IMR-90 (cell line): ENCODE data around the gene COL25A1. TPM values are rescaled to one million over a fixed set of nuclear protein-coding genes. Genes with fewer than 3 reads are reported as not detected.

Experiments
- ATAC-seq: fragments of 200-7000 bp; cut with Tn5 transposase; 2 replicates; pipeline ENCODE4 v1.9.1; 2020; ENCODE audit warnings: low read depth, mild to moderate bottlenecking, moderate library complexity
- BruUV-seq: library from RNA; stranded (reverse); fragments of 400-500 nt; replicated peaks from 2 replicates; lab custom pipeline; 2021; lab: Mats Ljungman, UMichigan
- CTCF ChIA-PET: fragments of 300-600 bp; formaldehyde crosslinking; extraction: SDS; loops from one replicate; lab custom pipeline; 2021; ENCODE audit warnings: antibody characterized with exemption; lab: Yijun Ruan, JAX
- POLR2A ChIA-PET: fragments of 300-600 bp; sonication (Branson Sonifier 250); formaldehyde crosslinking; loops from one replicate; lab custom pipeline; 2022; ENCODE audit warnings: antibody characterized with exemption; ENCODE audit not compliant: unreplicated experiment; lab: Charles Lee
- DNase-seq: peaks from one replicate; pipeline ENCODE4 v3.0.0; 2013
- H2AFZ ChIP-seq: replicated peaks from 2 replicates; pipeline ENCODE3; 2013; ENCODE audit warnings: low read length, mild to moderate bottlenecking; ENCODE audit not compliant: poor library complexity
- H2AK5ac ChIP-seq: 2 replicates; pipeline ENCODE4 v1.6.1; 2013; ENCODE audit warnings: low read depth, low read length, inconsistent platforms
- H2AK9ac ChIP-seq: replicated peaks from 2 replicates; pipeline ENCODE3; 2013; ENCODE audit warnings: mild to moderate bottlenecking, low read depth, low read length, moderate library complexity; ENCODE audit not compliant: poor library complexity
- H2BK120ac ChIP-seq: 2 replicates; pipeline ENCODE4 v1.6.1; 2013; ENCODE audit warnings: low read depth, low read length, inconsistent platforms
- H2BK15ac ChIP-seq: 3 replicates; pipeline ENCODE4 v1.6.1; 2013; ENCODE audit warnings: low read depth, low read length, inconsistent platforms
- H2BK20ac ChIP-seq: 2 replicates; pipeline ENCODE4 v1.6.1; 2013; ENCODE audit warnings: low read depth, mild to moderate bottlenecking, inconsistent platforms, low read length, moderate library complexity
- H2BK5ac ChIP-seq: 2 replicates; pipeline ENCODE4 v1.6.1; 2013; ENCODE audit warnings: mild to moderate bottlenecking, low read depth, low read length, inconsistent platforms; ENCODE audit not compliant: poor library complexity, severe bottlenecking
- H3K14ac ChIP-seq: replicated peaks from 2 replicates; pipeline ENCODE4 v1.6.1; 2013; ENCODE audit warnings: low read depth, low read length, inconsistent platforms
- H3K18ac ChIP-seq: 2 replicates; pipeline ENCODE4 v1.6.1; 2013; ENCODE audit warnings: low read depth, low read length, control low read depth
- H3K23ac ChIP-seq: 2 replicates; pipeline ENCODE4 v1.6.1; 2013; ENCODE audit warnings: low read depth, low read length, inconsistent platforms
- H3K27ac ChIP-seq: 2 replicates; pipeline ENCODE4 v1.5.1; 2013; ENCODE audit warnings: mild to moderate bottlenecking, control low read depth, low read length; ENCODE audit not compliant: insufficient read depth
- H3K27me3 ChIP-seq: 2 replicates; pipeline ENCODE4 v1.6.1; 2013; ENCODE audit warnings: low read length; ENCODE audit not compliant: control insufficient read depth, insufficient read depth
- H3K36me3 ChIP-seq: 2 replicates; pipeline ENCODE4 v1.6.1; 2013; ENCODE audit warnings: low read length, mixed read lengths; ENCODE audit not compliant: control insufficient read depth, insufficient read depth
- H3K4ac ChIP-seq: 2 replicates; pipeline ENCODE4 v1.6.1; 2013; ENCODE audit warnings: low read depth, low read length, inconsistent platforms
- H3K4me1 ChIP-seq: 2 replicates; pipeline ENCODE4 v1.6.1; 2013; ENCODE audit warnings: low read length, mixed read lengths; ENCODE audit not compliant: control insufficient read depth, insufficient read depth
- H3K4me2 ChIP-seq: 2 replicates; pipeline ENCODE4 v1.6.1; 2013; ENCODE audit warnings: low read depth, mild to moderate bottlenecking, control low read depth, low read length, moderate library complexity
- H3K4me3 ChIP-seq: 2 replicates; pipeline ENCODE4 v1.5.1; 2013; ENCODE audit warnings: low read depth, mild to moderate bottlenecking, control low read depth, low read length, moderate library complexity; ENCODE audit not compliant: insufficient read depth
- H3K56ac ChIP-seq: 2 replicates; pipeline ENCODE4 v1.6.1; 2013; ENCODE audit warnings: low read length, inconsistent platforms; ENCODE audit not compliant: insufficient read depth; ENCODE audit errors: extremely low read depth
- H3K79me1 ChIP-seq, 2 experiments: 2 replicates each; pipeline ENCODE4 v1.6.1; 2013; ENCODE audit warnings: low read length in 2 of 2, inconsistent platforms in 1 of 2, low read depth in 1 of 2
- H3K9ac ChIP-seq: 2 replicates; pipeline ENCODE4 v1.6.1; 2013; ENCODE audit warnings: low read depth, low read length, control low read depth
- H3K9me1 ChIP-seq: 2 replicates; pipeline ENCODE4 v1.6.1; 2013; ENCODE audit warnings: low read length, inconsistent platforms; ENCODE audit not compliant: insufficient read depth
- H3K9me3 ChIP-seq: 2 replicates; pipeline ENCODE4 v1.6.1; 2013; ENCODE audit warnings: low read length; ENCODE audit not compliant: control insufficient read depth, insufficient read depth
- H4K20me1 ChIP-seq: 2 replicates; pipeline ENCODE4 v1.6.1; 2013; ENCODE audit warnings: low read length, inconsistent platforms; ENCODE audit not compliant: insufficient read depth
- H4K5ac ChIP-seq: 2 replicates; pipeline ENCODE4 v1.6.1; 2013; ENCODE audit warnings: mild to moderate bottlenecking, low read depth, low read length, control low read depth
- H4K8ac ChIP-seq, 2 experiments: 2 replicates each; pipeline ENCODE4 v1.6.1; 2013; ENCODE audit warnings: low read depth in 2 of 2, low read length in 2 of 2, control low read depth in 1 of 2, inconsistent platforms in 1 of 2
- H4K91ac ChIP-seq: 2 replicates; pipeline ENCODE4 v1.6.1; 2013; ENCODE audit warnings: low read depth, low read length, inconsistent platforms; ENCODE audit not compliant: insufficient read depth
- BHLHE40 ChIP-seq: fragments of 150-350 bp; IDR thresholded peaks from 2 replicates; pipeline ENCODE4 v1.6.1; 2016; ENCODE audit warnings: mild to moderate bottlenecking, low read depth, low read length
- CHD1 ChIP-seq: IDR thresholded peaks from 2 replicates; pipeline ENCODE4 v1.6.1; 2012; ENCODE audit warnings: low read depth, low read length, improper control_type of control experiment
- FOS ChIP-seq: fragments of 150-350 bp; IDR thresholded peaks from 2 replicates; pipeline ENCODE4 v1.6.1; 2016; ENCODE audit warnings: low read depth, low read length
- MAZ ChIP-seq: IDR thresholded peaks from 2 replicates; pipeline ENCODE4 v1.6.1; 2012; ENCODE audit warnings: low read depth, mild to moderate bottlenecking, low read length, improper control_type of control experiment, moderate library complexity, borderline replicate concordance
- NFE2L2 ChIP-seq: fragments of 150-350 bp; IDR thresholded peaks from 2 replicates; pipeline ENCODE4 v1.6.1; 2016; ENCODE audit warnings: low read depth, mild to moderate bottlenecking, low read length
- RAD21 ChIP-seq: IDR thresholded peaks from 2 replicates; pipeline ENCODE4 v1.6.1; 2012; ENCODE audit warnings: low read length, improper control_type of control experiment
- RCOR1 ChIP-seq: IDR thresholded peaks from 2 replicates; pipeline ENCODE4 v1.6.1; 2012; ENCODE audit warnings: mild to moderate bottlenecking, low read length, improper control_type of control experiment; ENCODE audit not compliant: insufficient replicate concordance
- SMC3 ChIP-seq: fragments of 150-350 bp; IDR thresholded peaks from 2 replicates; pipeline ENCODE4 v1.6.1; 2016; ENCODE audit warnings: low read depth, mild to moderate bottlenecking, antibody characterized with exemption, low read length, moderate library complexity
- WGBS, 2 experiments: methylation state at CpG; one replicate each; pipeline versions ENCODE4 v1.1.5 to v1.1.7; 2013; ENCODE audit warnings: missing lambda C conversion rate in 2 of 2; ENCODE audit not compliant: insufficient read length in 1 of 2; ENCODE audit errors: extremely low coverage in 2 of 2; 5-methylcytosine and 5-hydroxymethylcytosine counted together
- dilution Hi-C: fragments of 300-500 bp; cut with HindIII; formaldehyde crosslinking; loops from one replicate; pipeline ENCODE4 v1.14.3; 2018; ENCODE audit warnings: low sequenced_read_pairs; ENCODE audit not compliant: unreplicated experiment
- in situ Hi-C: fragments of 300-500 bp; cut with MboI; formaldehyde crosslinking; loops from 3 replicates; pipeline ENCODE4 v1.14.3; 2019; ENCODE audit warnings: low sequenced_read_pairs, inconsistent platforms, mixed read lengths
- intact Hi-C: fragments of 100-400 bp; cut with micrococcal nuclease; formaldehyde crosslinking; loops from 2 replicates; pipeline ENCODE4 v1.10.0; 2022
- polyA plus RNA-seq, 3 experiments: library from polyadenylated mRNA; depleted of rRNA; stranded (reverse); fragments of >200 nt; gene quantifications; 2 replicates each; pipeline ENCODE4 v1.2.3, GENCODE V29; 2012; ENCODE audit warnings: low replicate concordance in 1 of 3
- total RNA-seq: library from RNA; depleted of rRNA; stranded (reverse); fragments of >200 nt; gene quantifications from 2 replicates; pipeline ENCODE4 v1.2.3, GENCODE V29; 2012

COL25A1 gene
- total and polyA plus RNA-seq, 2 of the 4 experiments (the other 2 are of a cell fraction): under 0.01 to 0.05 TPM

GRCh38 chr4:109026588-109026987, 275.9 kb downstream of the COL25A1 start:
- H3K9ac ChIP-seq: no peak overlapping the region
- H4K8ac ChIP-seq: peak overlapping the region in 1 of 2 experiments; percentile 18; a peak in 1 of 4 replicates
- no peaks in the 10 kb centered on the region for H3K36me3 ChIP-seq
- H4K91ac ChIP-seq: no peak overlapping the region
- no peak overlapping the region for H3K27ac ChIP-seq
- peak overlapping the region; percentile 4; the same call in 1 of the 2 replicates for H4K5ac ChIP-seq
- no peaks in the 10 kb centered on the region for H3K27me3 ChIP-seq
- peaks cover 3% of the 10 kb centered on the region for H3K4me1 ChIP-seq
- dilution Hi-C loops: no loop called here
- no peak overlapping the region for H2AK9ac ChIP-seq
- H4K20me1 ChIP-seq: no peaks in the 10 kb centered on the region
- H3K4me3 ChIP-seq: no peak overlapping the region
- peaks cover 2% of the 10 kb centered on the region; the same call in 1 of the 2 replicates for H3K9me1 ChIP-seq
- no peak overlapping the region for H3K56ac ChIP-seq
- peak overlapping the region; percentile 50; the same call in 1 of the 2 replicates for H3K4me2 ChIP-seq
- H2BK20ac ChIP-seq: peak overlapping the region; percentile 38; the same call in 1 of the 2 replicates
- peak overlapping the region; percentile 46 for H2BK5ac ChIP-seq
- no peak overlapping the region for H2AFZ ChIP-seq
- intact Hi-C loops: no loop called here
- ATAC-seq: peak; percentile 78
- BruUV-seq: no TSS peak
- H3K79me1 ChIP-seq: no peaks in the 10 kb centered on the region
- H3K23ac ChIP-seq: no peak overlapping the region
- CTCF ChIA-PET: no interaction called here
- in situ Hi-C loops: no loop called here
- peak overlapping the region; percentile 10; the same call in 1 of the 2 replicates for H3K14ac ChIP-seq
- POLR2A ChIA-PET: no interaction called here
- peak overlapping the region; percentile 35 for H2BK120ac ChIP-seq
- H3K4ac ChIP-seq: peak overlapping the region; percentile 20; the same call in 1 of the 2 replicates
- peak overlapping the region; percentile 64; the same call in 1 of the 2 replicates for H3K18ac ChIP-seq
- DNase-seq: peak; percentile 71
- no peaks in the 10 kb centered on the region for H3K9me3 ChIP-seq
- 90% methylated on average over 2 of the region's 4 CpGs; no CpG with 5 or more reads in 1 of the 2 experiments for WGBS, 2 experiments
- H2BK15ac ChIP-seq: no peak overlapping the region
- H2AK5ac ChIP-seq: no peak overlapping the region
- TF ChIP-seq MAZ (no peak), RCOR1 (no peak), NFE2L2 (no peak), CHD1 (no peak), BHLHE40 (no peak), FOS (no peak), RAD21 (no peak), SMC3 (no peak)
